Common myeloid progenitor, CD34-positive (primary cell): ENCODE data around the gene F10.

ENCODE experiments used
- CTCF ChIA-PET: fragments of 350-600 bp; sonication (Branson Sonifier 250); formaldehyde crosslinking; loops from one replicate; lab custom pipeline; 2021; ENCODE audit warnings: antibody characterized with exemption; lab: Charles Lee
- POLR2A ChIA-PET: fragments of 350-600 bp; sonication (Branson Sonifier 250); formaldehyde crosslinking; loops from one replicate; lab custom pipeline; 2021; ENCODE audit warnings: antibody characterized with exemption; lab: Charles Lee
- DNase-seq, 3 donors: peaks; one replicate each; pipeline versions ENCODE4 v3.0.0 to v3.0.0-alpha.2; 2013
- H3K27ac ChIP-seq, 2 experiments: 1 replicate in 1 of 2; 2 replicates in 1 of 2; pipeline ENCODE4 v1.7.0; 2013; ENCODE audit warnings: inconsistent platforms in 2 of 2, low read length in 2 of 2, mild to moderate bottlenecking in 2 of 2, low read depth in 1 of 2, moderate library complexity in 1 of 2; ENCODE audit not compliant: severe bottlenecking in 2 of 2, insufficient read depth in 1 of 2, poor library complexity in 1 of 2
- H3K27me3 ChIP-seq, 5 experiments: replicated peaks in 2 of 5; 1 replicate in 3 of 5; 2 replicates in 2 of 5; pipeline versions ENCODE4 v1.6.1 to v1.7.0; 2013; ENCODE audit warnings: low read length in 4 of 5, mild to moderate bottlenecking in 2 of 5, moderate library complexity in 2 of 5, inconsistent platforms in 1 of 5; ENCODE audit not compliant: insufficient read depth in 5 of 5, control insufficient read depth in 4 of 5
- H3K36me3 ChIP-seq, 4 experiments: 1 replicate in 2 of 4; 2 replicates in 2 of 4; pipeline versions ENCODE4 v1.6.1 to v1.7.0; 2013; ENCODE audit warnings: low read length in 3 of 4, control low read depth in 1 of 4, mild to moderate bottlenecking in 1 of 4; ENCODE audit not compliant: control insufficient read depth in 4 of 4, insufficient read depth in 4 of 4
- H3K4me1 ChIP-seq, 4 experiments: 1 replicate in 3 of 4; 2 replicates in 1 of 4; pipeline versions ENCODE4 v1.6.1 to v1.7.1; 2013; ENCODE audit warnings: low read length in 3 of 4, mild to moderate bottlenecking in 3 of 4, control low read depth in 1 of 4, inconsistent platforms in 1 of 4, moderate library complexity in 1 of 4; ENCODE audit not compliant: control insufficient read depth in 4 of 4, insufficient read depth in 4 of 4; ENCODE audit errors: control extremely low read depth in 1 of 4
- H3K4me3 ChIP-seq, 7 experiments: 1 replicate in 4 of 7; 2 replicates in 3 of 7; pipeline versions ENCODE4 v1.5.1 to v1.7.0; 2013; ENCODE audit warnings: mild to moderate bottlenecking in 7 of 7, low read length in 6 of 7, moderate library complexity in 6 of 7, inconsistent platforms in 2 of 7, low read depth in 2 of 7, control low read depth in 1 of 7; ENCODE audit not compliant: insufficient read depth in 4 of 7, control insufficient read depth in 1 of 7; ENCODE audit errors: extremely low read depth in 1 of 7
- H3K9me3 ChIP-seq, 5 experiments: 1 replicate in 4 of 5; 2 replicates in 1 of 5; pipeline versions ENCODE4 v1.6.1 to v1.7.1; 2013; ENCODE audit warnings: low read length in 4 of 5, mild to moderate bottlenecking in 2 of 5, inconsistent platforms in 1 of 5, low read depth in 1 of 5, moderate library complexity in 1 of 5; ENCODE audit not compliant: control insufficient read depth in 4 of 5, insufficient read depth in 2 of 5; ENCODE audit errors: control extremely low read depth in 1 of 5
- WGBS: methylation state at CpG from one replicate; pipeline ENCODE4 v1.1.5; 2013; ENCODE audit not compliant: insufficient coverage; 5-methylcytosine and 5-hydroxymethylcytosine counted together

F10 gene

DNA sequence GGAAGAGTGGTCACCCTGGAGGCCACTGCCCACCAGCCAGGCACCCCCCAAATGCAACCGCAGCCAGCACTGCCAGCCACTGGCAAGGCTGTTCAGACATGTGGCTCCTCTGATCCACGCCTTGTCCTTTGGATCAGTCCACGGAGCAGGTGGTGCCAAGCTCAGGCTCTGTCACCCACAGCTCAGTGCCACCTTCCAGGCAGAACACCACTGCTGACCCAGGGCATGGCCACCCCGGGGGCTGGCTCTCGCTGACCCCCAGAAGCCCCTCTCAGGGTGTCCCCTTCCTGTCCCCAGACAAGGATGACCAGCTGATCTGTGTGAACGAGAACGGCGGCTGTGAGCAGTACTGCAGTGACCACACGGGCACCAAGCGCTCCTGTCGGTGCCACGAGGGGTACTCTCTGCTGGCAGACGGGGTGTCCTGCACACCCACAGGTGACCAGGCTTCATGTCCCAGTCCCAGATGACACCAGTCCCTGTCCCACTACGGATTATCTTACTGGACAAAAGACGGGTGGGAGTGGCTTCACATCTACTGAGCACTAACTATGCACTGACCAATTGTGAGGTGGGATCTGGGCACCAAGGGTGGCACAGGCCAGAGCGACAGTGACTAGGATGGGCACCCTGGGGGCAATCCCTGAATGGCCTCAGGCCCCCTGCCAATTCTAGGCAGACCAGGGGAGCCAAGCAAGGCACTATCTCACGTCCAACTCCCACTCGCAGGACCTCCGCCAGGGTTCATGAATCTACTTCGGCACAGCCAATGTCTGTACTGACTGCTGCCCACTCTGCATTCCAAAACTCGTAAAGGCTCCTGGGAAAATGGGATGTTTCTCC, 7.0 kb upstream of the F10 start:
- ChIA-PET CTCF (interaction anchor here (1.1 to 1.5 kb wide), 2 partner anchors 29 to 84 kb away, joined by 3 to 4 read pairs; no protein-coding TSS in a partner anchor), POLR2A (no interaction called here)
- Histone ChIP-seq H3K36me3 (no peaks in the 10 kb centered on the region), H3K4me3 (no peak overlapping the region), H3K9me3 (no peaks in the 10 kb centered on the region), H3K27ac (no peak overlapping the region), H3K27me3 (peaks cover 0 to 13% (median 5%) of the 10 kb centered on the region in 5 experiments), H3K4me1 (peaks cover 0 to 18% (median 14%) of the 10 kb centered on the region in 4 experiments)
- DNase-seq: no peak
- 97% methylated on average over 21 of the region's 21 CpGs for WGBS

DNA sequence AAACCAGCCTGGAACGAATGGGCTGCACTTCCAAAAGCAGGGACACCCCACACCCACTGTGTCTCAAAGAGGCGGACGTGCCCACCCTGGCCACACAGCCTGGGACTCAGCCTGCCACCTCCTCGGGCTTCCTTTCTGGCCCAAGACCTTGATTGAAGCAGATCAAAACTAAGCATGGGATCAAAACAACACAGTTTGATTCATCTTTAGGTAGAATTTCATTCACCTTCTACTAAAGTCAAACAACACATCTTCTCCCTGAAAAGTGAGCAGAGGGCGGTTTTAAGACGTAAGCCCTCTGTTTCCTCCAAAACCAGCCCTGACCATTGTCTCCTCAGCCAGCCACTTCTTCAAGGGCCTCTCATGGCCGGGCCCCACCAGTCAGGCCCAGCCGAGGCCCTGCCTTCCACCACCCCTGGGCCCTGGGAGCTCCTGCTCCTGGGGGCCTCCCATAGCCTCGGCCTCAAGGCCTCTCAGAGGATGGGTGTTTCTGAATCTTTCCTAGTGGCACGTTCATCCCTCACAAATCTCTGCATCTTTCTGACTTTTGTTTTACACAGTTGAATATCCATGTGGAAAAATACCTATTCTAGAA, 6.3 kb upstream of the F10 start:
- no peak for DNase-seq
- WGBS: 99% methylated on average over 9 of the region's 10 CpGs
- Histone ChIP-seq H3K9me3 (no peaks in the 10 kb centered on the region), H3K36me3 (no peaks in the 10 kb centered on the region), H3K4me3 (no peak overlapping the region), H3K4me1 (peaks cover 0 to 13% (median 10%) of the 10 kb centered on the region in 4 experiments), H3K27me3 (peaks cover 0 to 7% (median 0%) of the 10 kb centered on the region in 5 experiments), H3K27ac (no peak overlapping the region)
- POLR2A ChIA-PET: no interaction called here
- CTCF ChIA-PET: no interaction called here

DNA sequence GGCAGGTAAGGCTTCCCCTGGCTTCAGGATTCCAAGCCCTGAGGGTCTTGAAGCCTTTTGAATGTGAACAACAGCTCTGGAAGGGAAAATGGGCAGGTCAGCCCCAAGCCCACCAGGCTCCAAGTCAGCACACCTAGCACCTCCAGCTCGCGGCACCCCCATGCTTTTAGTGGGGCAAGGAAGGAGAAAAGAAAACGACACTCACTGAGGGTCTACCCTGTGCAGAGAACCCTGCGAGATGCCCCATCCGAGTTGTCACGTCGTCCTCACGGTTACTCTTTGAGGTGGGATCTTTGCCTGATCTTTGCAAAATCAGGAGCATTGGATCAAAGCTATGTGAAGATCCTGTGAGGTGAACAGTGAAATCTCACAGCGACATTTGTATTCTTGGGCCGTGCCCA, 5.7 kb upstream of the F10 start:
- Histone ChIP-seq H3K4me1 (peaks cover 0 to 13% (median 10%) of the 10 kb centered on the region in 4 experiments), H3K9me3 (no peaks in the 10 kb centered on the region), H3K27me3 (peaks cover 0 to 4% (median 0%) of the 10 kb centered on the region in 5 experiments), H3K36me3 (no peaks in the 10 kb centered on the region), H3K27ac (no peak overlapping the region), H3K4me3 (no peak overlapping the region)
- ChIA-PET CTCF (no interaction called here), POLR2A (no interaction called here)
- WGBS: 95% methylated on average over 8 of the region's 10 CpGs
- DNase-seq: no peak

DNA sequence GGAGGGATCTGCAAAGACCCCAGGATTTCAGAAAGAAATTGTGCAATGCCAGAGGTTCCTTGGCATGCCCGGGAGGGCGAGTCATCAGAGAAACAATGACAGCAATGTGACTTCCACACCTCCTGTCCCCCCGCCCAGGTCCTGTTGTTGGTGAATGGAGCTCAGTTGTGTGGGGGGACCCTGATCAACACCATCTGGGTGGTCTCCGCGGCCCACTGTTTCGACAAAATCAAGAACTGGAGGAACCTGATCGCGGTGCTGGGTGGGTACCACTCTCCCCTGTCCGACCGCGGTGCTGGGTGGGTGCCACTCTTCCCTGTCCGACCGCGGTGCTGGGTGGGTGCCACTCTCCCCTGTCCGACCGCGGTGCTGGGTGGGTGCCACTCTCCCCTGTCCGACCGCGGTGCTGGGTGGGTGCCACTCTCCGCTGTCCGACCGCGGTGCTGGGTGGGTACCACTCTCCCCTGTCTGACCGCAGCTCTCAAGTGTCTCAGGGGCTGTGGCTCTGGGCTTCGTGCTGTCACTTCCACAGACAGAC, 5.2 kb upstream of the F10 start:
- ChIA-PET CTCF (no interaction called here), POLR2A (no interaction called here)
- Histone ChIP-seq H3K27me3 (peaks cover 0 to 2% (median 0%) of the 10 kb centered on the region in 5 experiments), H3K36me3 (no peaks in the 10 kb centered on the region), H3K4me1 (peaks cover 0 to 13% (median 10%) of the 10 kb centered on the region in 4 experiments), H3K9me3 (no peaks in the 10 kb centered on the region), H3K4me3 (no peak overlapping the region), H3K27ac (no peak overlapping the region)
- 97% methylated on average over 26 of the region's 26 CpGs for WGBS
- no peak for DNase-seq

DNA sequence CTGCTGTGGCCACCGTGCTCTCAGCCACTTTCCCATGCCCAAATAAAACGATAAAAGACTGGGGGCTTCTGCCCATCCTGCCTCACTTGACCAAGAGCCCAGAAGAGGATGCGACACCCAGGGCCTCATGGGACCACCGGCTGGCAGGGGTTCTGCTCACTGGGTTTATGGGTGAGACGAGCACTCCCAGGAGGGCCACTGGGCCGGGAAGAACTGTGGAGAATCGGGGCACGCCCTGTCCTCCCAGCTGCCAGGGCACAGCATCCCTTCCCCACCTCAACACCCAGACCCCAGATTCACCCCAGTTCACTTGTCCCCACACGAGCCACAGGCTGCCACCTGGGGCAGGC, 4.7 kb upstream of the F10 start:
- Histone ChIP-seq H3K27me3 (no peaks in the 10 kb centered on the region), H3K4me1 (peaks cover 0 to 12% (median 9%) of the 10 kb centered on the region in 4 experiments), H3K27ac (no peak overlapping the region), H3K36me3 (no peaks in the 10 kb centered on the region), H3K9me3 (no peaks in the 10 kb centered on the region), H3K4me3 (no peak overlapping the region)
- no peak for DNase-seq
- ChIA-PET CTCF (no interaction called here), POLR2A (no interaction called here)
- WGBS: 100% methylated on average over 2 of the region's 9 CpGs

DNA sequence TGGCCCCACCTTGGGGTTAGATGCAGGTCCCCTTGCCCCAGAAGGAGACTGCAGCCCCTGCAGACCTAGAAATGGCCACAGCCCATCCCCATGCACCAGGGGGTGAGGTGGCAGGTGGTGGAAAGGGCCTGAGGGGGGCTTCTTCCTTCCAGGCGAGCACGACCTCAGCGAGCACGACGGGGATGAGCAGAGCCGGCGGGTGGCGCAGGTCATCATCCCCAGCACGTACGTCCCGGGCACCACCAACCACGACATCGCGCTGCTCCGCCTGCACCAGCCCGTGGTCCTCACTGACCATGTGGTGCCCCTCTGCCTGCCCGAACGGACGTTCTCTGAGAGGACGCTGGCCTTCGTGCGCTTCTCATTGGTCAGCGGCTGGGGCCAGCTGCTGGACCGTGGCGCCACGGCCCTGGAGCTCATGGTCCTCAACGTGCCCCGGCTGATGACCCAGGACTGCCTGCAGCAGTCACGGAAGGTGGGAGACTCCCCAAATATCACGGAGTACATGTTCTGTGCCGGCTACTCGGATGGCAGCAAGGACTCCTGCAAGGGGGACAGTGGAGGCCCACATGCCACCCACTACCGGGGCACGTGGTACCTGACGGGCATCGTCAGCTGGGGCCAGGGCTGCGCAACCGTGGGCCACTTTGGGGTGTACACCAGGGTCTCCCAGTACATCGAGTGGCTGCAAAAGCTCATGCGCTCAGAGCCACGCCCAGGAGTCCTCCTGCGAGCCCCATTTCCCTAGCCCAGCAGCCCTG, 4.2 kb upstream of the F10 start:
- H3K9me3 ChIP-seq: no peaks in the 10 kb centered on the region
- ChIA-PET CTCF (no interaction called here), POLR2A (no interaction called here)
- no peak overlapping the region for H3K4me3 ChIP-seq
- 97% methylated on average over 37 of the region's 42 CpGs for WGBS
- no peaks in the 10 kb centered on the region for H3K27me3 ChIP-seq
- H3K4me1 ChIP-seq: peaks cover 0 to 6% (median 3%) of the 10 kb centered on the region in 4 experiments
- no peaks in the 10 kb centered on the region for H3K36me3 ChIP-seq
- no peak overlapping the region for H3K27ac ChIP-seq
- no peak for DNase-seq
